ENCODE results near the gene COPS9. TPM values are rescaled to one million over a fixed set of nuclear protein-coding genes. Genes with fewer than 3 reads are reported as not detected.

COPS9 gene
- total and polyA plus RNA-seq, 2 experiments from 2014 or later, result 91.7 to 629 TPM

- no peaks in the 10 kb centered on the region for H3K27me3 ChIP-seq (ENCODE audit: insufficient read depth)
- no peak overlapping the region for H2AFZ ChIP-seq
- TF ChIP-seq CTCF (conservative IDR thresholded peaks at IDR 0.05; ENCODE audit: low read depth in 2 of 2) (no peak), EZH2 (IDR thresholded peaks at IDR 0.05; ENCODE audit: low read depth, unreplicated experiment) (no peak), REST (IDR thresholded peaks at IDR 0.05; ENCODE audit: unreplicated experiment) (no peak), JUNB (IDR thresholded peaks at IDR 0.05; ENCODE audit: unreplicated experiment) (no peak), EZH2phosphoT487 (IDR thresholded peaks at IDR 0.05; ENCODE audit: unreplicated experiment) (no peak), STAT1 (IDR thresholded peaks at IDR 0.05; ENCODE audit: unreplicated experiment) (no peak), ZNF331 (CRISPR knock-in tag; IDR thresholded peaks at IDR 0.05; ENCODE audit: low read depth) (no peak), POLR2AphosphoS5 (IDR thresholded peaks at IDR 0.05; ENCODE audit: low read depth) (no peak), ZNF114 (CRISPR knock-in tag; IDR thresholded peaks at IDR 0.05) (no peak), ZNF462 (CRISPR knock-in tag; IDR thresholded peaks at IDR 0.05) (no peak), NANOG (IDR thresholded peaks at IDR 0.05; ENCODE audit: borderline replicate concordance) (no peak), ETS1 (IDR thresholded peaks at IDR 0.05) (no peak), CREB1 (CRISPR knock-in tag; IDR thresholded peaks at IDR 0.05; ENCODE audit: low read depth) (no peak)
- peaks cover 22% of the 10 kb centered on the region for H3K36me3 Mint-ChIP-seq (ENCODE audit: low read depth)
- DNase-seq (ENCODE audit: low spot score), result no peak
- H3K36me3 ChIP-seq (ENCODE audit: insufficient read depth), result peaks cover 10% of the 10 kb centered on the region
- H3K4me3 Mint-ChIP-seq, result no peak overlapping the region
- no peaks in the 10 kb centered on the region for H3F3A ChIP-seq (replicated peaks; ENCODE audit: low read depth)
- H3K27ac Mint-ChIP-seq, result no peak overlapping the region
- H3K27me3 Mint-ChIP-seq (ENCODE audit: insufficient read depth, low read depth, poor library complexity), result peaks cover 14% of the 10 kb centered on the region
- H3K9me2 ChIP-seq (ENCODE audit: insufficient read depth), result no peaks in the 10 kb centered on the region
- no peak for ATAC-seq
- peaks cover 42% of the 10 kb centered on the region for H3K4me1 Mint-ChIP-seq
- no peak overlapping the region for H3K27ac ChIP-seq (ENCODE audit: low read depth)
- H3K9me3 Mint-ChIP-seq, result peaks cover 4% of the 10 kb centered on the region; the same call in 1 of the 3 replicates
- no peak overlapping the region for H3K4me2 ChIP-seq
- peaks cover 15% of the 10 kb centered on the region for H4K20me1 ChIP-seq (replicated peaks; ENCODE audit: insufficient read depth)
- H3K4me1 ChIP-seq (ENCODE audit: insufficient read depth), result peaks cover 16% of the 10 kb centered on the region
- no peak overlapping the region for H3K4me3 ChIP-seq
- peaks cover 24% of the 10 kb centered on the region for H3K79me2 ChIP-seq (replicated peaks; ENCODE audit: insufficient read depth)
Observed at GRCh38 chr2:240137596-240138253, 1.6 kb upstream of the COPS9 start.

Measured in GM23338 (cell line).